ENCODE measurements around the gene FIZ1. TPM values are rescaled to one million over a fixed set of nuclear protein-coding genes. Genes with fewer than 3 reads are reported as not detected.

Gene FIZ1
- total and polyA plus RNA-seq, 2 experiments from 2014 or later = 5.4 to 10.1 TPM

DNA sequence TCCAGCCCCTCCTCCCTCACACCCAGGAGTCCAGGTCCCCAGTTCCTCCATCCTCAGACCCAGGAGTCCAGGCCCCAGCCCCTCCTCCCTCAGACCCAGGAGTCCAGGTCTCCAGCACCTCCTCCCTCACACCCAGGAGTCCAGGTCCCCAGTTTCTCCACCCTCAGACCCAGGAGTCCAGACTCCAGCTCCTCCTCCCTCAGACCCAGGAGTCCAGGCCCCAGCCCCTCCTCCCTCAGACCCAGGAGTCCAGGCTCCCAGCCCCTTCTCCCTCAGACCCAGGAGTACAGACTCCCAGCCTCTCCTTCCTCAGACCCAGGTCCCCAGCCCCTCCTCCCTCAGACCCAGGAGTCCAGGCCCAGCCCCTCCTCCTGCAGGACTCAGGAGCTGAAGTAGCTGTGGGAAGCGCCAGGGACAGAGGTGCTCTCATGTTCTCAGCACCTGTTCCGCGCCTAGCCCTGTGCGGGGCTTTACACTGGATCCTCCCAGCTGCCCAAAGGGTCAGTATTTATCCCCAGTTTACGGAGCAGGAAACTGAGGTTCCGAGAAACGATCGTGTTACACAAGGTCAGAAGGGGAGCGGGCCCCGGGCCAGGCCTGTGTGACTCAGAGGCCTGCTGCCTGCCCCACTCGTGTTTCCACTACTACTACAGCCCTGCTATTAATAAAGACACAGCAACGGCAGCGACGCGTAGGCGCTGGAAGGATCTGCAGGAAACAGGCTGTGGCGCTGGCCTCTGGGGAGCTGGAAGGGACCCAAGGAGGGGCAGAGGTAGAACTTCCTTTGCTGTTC, 52.3 kb downstream of the FIZ1 start:
- Histone ChIP-seq H3K9me2 (ENCODE audit: insufficient read depth) (no peaks in the 10 kb centered on the region), H4K20me1 (replicated peaks; ENCODE audit: insufficient read depth) (no peaks in the 10 kb centered on the region), H3K36me3 (ENCODE audit: insufficient read depth) (no peaks in the 10 kb centered on the region), H3K27me3 (ENCODE audit: insufficient read depth) (no peaks in the 10 kb centered on the region), H3K79me2 (replicated peaks; ENCODE audit: insufficient read depth) (no peaks in the 10 kb centered on the region), H3K4me2 (no peak overlapping the region), H3F3A (replicated peaks; ENCODE audit: low read depth) (no peaks in the 10 kb centered on the region), H3K4me3 (no peak overlapping the region), H2AFZ (peak overlapping the region; percentile 56), H3K27ac (ENCODE audit: low read depth) (no peak overlapping the region), H3K4me1 (ENCODE audit: insufficient read depth) (no peaks in the 10 kb centered on the region; the same call in 1 of the 2 replicates)
- peaks cover 4% of the 10 kb centered on the region for H3K9me3 Mint-ChIP-seq
- no peaks in the 10 kb centered on the region; the same call in 2 of the 3 replicates for H3K36me3 Mint-ChIP-seq (ENCODE audit: low read depth)
- peaks cover 28% of the 10 kb centered on the region for H3K4me1 Mint-ChIP-seq
- peak overlapping the region; percentile 80; the same call in 1 of the 2 replicates for H3K27ac Mint-ChIP-seq
- peak; percentile 46 for DNase-seq (ENCODE audit: low spot score)
- peaks cover 10% of the 10 kb centered on the region for H3K27me3 Mint-ChIP-seq (ENCODE audit: insufficient read depth, low read depth, poor library complexity)
- TF ChIP-seq ZNF331 (CRISPR knock-in tag; IDR thresholded peaks at IDR 0.05; ENCODE audit: low read depth) (no peak), EZH2 (IDR thresholded peaks at IDR 0.05; ENCODE audit: low read depth, unreplicated experiment) (no peak), EZH2phosphoT487 (IDR thresholded peaks at IDR 0.05; ENCODE audit: unreplicated experiment) (no peak), NANOG (IDR thresholded peaks at IDR 0.05; ENCODE audit: borderline replicate concordance) (no peak), STAT1 (IDR thresholded peaks at IDR 0.05; ENCODE audit: unreplicated experiment) (no peak), ZNF114 (CRISPR knock-in tag; IDR thresholded peaks at IDR 0.05) (no peak), POLR2AphosphoS5 (IDR thresholded peaks at IDR 0.05; ENCODE audit: low read depth) (no peak), JUNB (IDR thresholded peaks at IDR 0.05; ENCODE audit: unreplicated experiment) (no peak), CREB1 (CRISPR knock-in tag; IDR thresholded peaks at IDR 0.05; ENCODE audit: low read depth) (no peak)
- TF ChIP-seq, protein P1, sequence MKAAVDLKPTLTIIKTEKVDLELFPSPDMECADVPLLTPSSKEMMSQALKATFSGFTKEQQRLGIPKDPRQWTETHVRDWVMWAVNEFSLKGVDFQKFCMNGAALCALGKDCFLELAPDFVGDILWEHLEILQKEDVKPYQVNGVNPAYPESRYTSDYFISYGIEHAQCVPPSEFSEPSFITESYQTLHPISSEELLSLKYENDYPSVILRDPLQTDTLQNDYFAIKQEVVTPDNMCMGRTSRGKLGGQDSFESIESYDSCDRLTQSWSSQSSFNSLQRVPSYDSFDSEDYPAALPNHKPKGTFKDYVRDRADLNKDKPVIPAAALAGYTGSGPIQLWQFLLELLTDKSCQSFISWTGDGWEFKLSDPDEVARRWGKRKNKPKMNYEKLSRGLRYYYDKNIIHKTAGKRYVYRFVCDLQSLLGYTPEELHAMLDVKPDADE (IDR thresholded peaks at IDR 0.05) = no peak
- TF ChIP-seq, protein P2, sequence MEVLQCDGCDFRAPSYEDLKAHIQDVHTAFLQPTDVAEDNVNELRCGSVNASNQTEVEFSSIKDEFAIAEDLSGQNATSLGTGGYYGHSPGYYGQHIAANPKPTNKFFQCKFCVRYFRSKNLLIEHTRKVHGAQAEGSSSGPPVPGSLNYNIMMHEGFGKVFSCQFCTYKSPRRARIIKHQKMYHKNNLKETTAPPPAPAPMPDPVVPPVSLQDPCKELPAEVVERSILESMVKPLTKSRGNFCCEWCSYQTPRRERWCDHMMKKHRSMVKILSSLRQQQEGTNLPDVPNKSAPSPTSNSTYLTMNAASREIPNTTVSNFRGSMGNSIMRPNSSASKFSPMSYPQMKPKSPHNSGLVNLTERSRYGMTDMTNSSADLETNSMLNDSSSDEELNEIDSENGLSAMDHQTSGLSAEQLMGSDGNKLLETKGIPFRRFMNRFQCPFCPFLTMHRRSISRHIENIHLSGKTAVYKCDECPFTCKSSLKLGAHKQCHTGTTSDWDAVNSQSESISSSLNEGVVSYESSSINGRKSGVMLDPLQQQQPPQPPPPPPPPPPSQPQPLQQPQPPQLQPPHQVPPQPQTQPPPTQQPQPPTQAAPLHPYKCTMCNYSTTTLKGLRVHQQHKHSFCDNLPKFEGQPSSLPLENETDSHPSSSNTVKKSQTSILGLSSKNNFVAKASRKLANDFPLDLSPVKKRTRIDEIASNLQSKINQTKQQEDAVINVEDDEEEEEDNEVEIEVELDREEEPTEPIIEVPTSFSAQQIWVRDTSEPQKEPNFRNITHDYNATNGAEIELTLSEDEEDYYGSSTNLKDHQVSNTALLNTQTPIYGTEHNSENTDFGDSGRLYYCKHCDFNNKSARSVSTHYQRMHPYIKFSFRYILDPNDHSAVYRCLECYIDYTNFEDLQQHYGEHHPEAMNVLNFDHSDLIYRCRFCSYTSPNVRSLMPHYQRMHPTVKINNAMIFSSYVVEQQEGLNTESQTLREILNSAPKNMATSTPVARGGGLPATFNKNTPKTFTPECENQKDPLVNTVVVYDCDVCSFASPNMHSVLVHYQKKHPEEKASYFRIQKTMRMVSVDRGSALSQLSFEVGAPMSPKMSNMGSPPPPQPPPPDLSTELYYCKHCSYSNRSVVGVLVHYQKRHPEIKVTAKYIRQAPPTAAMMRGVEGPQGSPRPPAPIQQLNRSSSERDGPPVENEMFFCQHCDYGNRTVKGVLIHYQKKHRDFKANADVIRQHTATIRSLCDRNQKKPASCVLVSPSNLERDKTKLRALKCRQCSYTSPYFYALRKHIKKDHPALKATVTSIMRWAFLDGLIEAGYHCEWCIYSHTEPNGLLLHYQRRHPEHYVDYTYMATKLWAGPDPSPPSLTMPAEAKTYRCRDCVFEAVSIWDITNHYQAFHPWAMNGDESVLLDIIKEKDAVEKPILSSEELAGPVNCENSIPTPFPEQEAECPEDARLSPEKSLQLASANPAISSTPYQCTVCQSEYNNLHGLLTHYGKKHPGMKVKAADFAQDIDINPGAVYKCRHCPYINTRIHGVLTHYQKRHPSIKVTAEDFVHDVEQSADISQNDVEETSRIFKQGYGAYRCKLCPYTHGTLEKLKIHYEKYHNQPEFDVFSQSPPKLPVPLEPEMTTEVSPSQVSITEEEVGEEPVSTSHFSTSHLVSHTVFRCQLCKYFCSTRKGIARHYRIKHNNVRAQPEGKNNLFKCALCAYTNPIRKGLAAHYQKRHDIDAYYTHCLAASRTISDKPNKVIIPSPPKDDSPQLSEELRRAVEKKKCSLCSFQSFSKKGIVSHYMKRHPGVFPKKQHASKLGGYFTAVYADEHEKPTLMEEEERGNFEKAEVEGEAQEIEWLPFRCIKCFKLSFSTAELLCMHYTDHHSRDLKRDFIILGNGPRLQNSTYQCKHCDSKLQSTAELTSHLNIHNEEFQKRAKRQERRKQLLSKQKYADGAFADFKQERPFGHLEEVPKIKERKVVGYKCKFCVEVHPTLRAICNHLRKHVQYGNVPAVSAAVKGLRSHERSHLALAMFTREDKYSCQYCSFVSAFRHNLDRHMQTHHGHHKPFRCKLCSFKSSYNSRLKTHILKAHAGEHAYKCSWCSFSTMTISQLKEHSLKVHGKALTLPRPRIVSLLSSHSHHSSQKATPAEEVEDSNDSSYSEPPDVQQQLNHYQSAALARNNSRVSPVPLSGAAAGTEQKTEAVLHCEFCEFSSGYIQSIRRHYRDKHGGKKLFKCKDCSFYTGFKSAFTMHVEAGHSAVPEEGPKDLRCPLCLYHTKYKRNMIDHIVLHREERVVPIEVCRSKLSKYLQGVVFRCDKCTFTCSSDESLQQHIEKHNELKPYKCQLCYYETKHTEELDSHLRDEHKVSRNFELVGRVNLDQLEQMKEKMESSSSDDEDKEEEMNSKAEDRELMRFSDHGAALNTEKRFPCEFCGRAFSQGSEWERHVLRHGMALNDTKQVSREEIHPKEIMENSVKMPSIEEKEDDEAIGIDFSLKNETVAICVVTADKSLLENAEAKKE (CRISPR knock-in tag; IDR thresholded peaks at IDR 0.05) = no peak
- TF ChIP-seq, protein P3, sequence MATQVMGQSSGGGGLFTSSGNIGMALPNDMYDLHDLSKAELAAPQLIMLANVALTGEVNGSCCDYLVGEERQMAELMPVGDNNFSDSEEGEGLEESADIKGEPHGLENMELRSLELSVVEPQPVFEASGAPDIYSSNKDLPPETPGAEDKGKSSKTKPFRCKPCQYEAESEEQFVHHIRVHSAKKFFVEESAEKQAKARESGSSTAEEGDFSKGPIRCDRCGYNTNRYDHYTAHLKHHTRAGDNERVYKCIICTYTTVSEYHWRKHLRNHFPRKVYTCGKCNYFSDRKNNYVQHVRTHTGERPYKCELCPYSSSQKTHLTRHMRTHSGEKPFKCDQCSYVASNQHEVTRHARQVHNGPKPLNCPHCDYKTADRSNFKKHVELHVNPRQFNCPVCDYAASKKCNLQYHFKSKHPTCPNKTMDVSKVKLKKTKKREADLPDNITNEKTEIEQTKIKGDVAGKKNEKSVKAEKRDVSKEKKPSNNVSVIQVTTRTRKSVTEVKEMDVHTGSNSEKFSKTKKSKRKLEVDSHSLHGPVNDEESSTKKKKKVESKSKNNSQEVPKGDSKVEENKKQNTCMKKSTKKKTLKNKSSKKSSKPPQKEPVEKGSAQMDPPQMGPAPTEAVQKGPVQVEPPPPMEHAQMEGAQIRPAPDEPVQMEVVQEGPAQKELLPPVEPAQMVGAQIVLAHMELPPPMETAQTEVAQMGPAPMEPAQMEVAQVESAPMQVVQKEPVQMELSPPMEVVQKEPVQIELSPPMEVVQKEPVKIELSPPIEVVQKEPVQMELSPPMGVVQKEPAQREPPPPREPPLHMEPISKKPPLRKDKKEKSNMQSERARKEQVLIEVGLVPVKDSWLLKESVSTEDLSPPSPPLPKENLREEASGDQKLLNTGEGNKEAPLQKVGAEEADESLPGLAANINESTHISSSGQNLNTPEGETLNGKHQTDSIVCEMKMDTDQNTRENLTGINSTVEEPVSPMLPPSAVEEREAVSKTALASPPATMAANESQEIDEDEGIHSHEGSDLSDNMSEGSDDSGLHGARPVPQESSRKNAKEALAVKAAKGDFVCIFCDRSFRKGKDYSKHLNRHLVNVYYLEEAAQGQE (IDR thresholded peaks at IDR 0.05; ENCODE audit: unreplicated experiment) = no peak
- TF ChIP-seq, protein P4, sequence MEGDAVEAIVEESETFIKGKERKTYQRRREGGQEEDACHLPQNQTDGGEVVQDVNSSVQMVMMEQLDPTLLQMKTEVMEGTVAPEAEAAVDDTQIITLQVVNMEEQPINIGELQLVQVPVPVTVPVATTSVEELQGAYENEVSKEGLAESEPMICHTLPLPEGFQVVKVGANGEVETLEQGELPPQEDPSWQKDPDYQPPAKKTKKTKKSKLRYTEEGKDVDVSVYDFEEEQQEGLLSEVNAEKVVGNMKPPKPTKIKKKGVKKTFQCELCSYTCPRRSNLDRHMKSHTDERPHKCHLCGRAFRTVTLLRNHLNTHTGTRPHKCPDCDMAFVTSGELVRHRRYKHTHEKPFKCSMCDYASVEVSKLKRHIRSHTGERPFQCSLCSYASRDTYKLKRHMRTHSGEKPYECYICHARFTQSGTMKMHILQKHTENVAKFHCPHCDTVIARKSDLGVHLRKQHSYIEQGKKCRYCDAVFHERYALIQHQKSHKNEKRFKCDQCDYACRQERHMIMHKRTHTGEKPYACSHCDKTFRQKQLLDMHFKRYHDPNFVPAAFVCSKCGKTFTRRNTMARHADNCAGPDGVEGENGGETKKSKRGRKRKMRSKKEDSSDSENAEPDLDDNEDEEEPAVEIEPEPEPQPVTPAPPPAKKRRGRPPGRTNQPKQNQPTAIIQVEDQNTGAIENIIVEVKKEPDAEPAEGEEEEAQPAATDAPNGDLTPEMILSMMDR (conservative IDR thresholded peaks at IDR 0.05; ENCODE audit: low read depth in 2 of 2) = no peak
- H3K4me3 Mint-ChIP-seq = no peak overlapping the region
- ATAC-seq = peak; percentile 18
